HEK293T (cell line): ENCODE data around the gene MED15.
"Not testable (repeated sequence)": the region's sequence is repeated elsewhere in the genome, so short reads cannot be mapped to it uniquely, and the experiment has no call there.

Experiments
- CTCF ChIA-PET: fragments of 350-600 bp; formaldehyde crosslinking; extraction: SDS; loops from one replicate; lab custom pipeline; 2021; ENCODE audit warnings: antibody characterized with exemption, inconsistent platforms; lab: Yijun Ruan, JAX
- POLR2A ChIA-PET: fragments of 350-600 bp; formaldehyde crosslinking; extraction: SDS; loops from one replicate; lab custom pipeline; 2020; ENCODE audit warnings: antibody characterized with exemption, inconsistent platforms; lab: Yijun Ruan, JAX
- DNase-seq: peaks from one replicate; pipeline ENCODE4 v3.0.0; 2012; ENCODE audit warnings: mixed read lengths; ENCODE audit errors: extremely low spot score
- ARNT ChIP-seq: fragments of 450-650 bp; IDR thresholded peaks from 2 replicates; pipeline ENCODE4 v1.6.1; 2017; ENCODE audit warnings: mild to moderate bottlenecking
- BHLHE40 ChIP-seq: fragments of 450-650 bp; IDR thresholded peaks from 2 replicates; pipeline ENCODE4 v1.6.1; 2016; ENCODE audit warnings: mild to moderate bottlenecking, moderate library complexity, borderline replicate concordance
- CTBP1 ChIP-seq: fragments of 450-650 bp; IDR thresholded peaks from 2 replicates; pipeline ENCODE4 v1.6.1; 2016; ENCODE audit warnings: borderline replicate concordance
- ELF4 ChIP-seq: fragments of 450-650 bp; IDR thresholded peaks from 2 replicates; pipeline ENCODE4 v1.6.1; 2017; ENCODE audit warnings: antibody characterized with exemption
- FOXA1 ChIP-seq: fragments of 450-650 bp; IDR thresholded peaks from 2 replicates; pipeline ENCODE4 v1.6.1; 2016; ENCODE audit warnings: mild to moderate bottlenecking
- FOXK2 ChIP-seq: fragments of 450-650 bp; IDR thresholded peaks from 2 replicates; pipeline ENCODE4 v1.6.1; 2016; ENCODE audit warnings: mild to moderate bottlenecking
- FOXM1 ChIP-seq: fragments of 450-650 bp; IDR thresholded peaks from 2 replicates; pipeline ENCODE4 v1.6.1; 2017; ENCODE audit warnings: mild to moderate bottlenecking, borderline replicate concordance
- HDGF ChIP-seq: fragments of 450-650 bp; IDR thresholded peaks from 2 replicates; pipeline ENCODE4 v1.6.1; 2017; ENCODE audit warnings: antibody characterized with exemption, borderline replicate concordance
- L3MBTL2 ChIP-seq: fragments of 450-650 bp; conservative IDR thresholded peaks from 2 replicates; pipeline ENCODE4 v1.6.1; 2016; ENCODE audit warnings: mild to moderate bottlenecking
- LEF1 ChIP-seq: fragments of 450-650 bp; IDR thresholded peaks from 2 replicates; pipeline ENCODE4 v1.6.1; 2017; ENCODE audit warnings: mild to moderate bottlenecking, borderline replicate concordance
- NFRKB ChIP-seq: fragments of 450-650 bp; IDR thresholded peaks from 2 replicates; pipeline ENCODE4 v1.6.1; 2016; ENCODE audit warnings: mild to moderate bottlenecking, moderate library complexity
- PKNOX1 ChIP-seq: fragments of 450-650 bp; IDR thresholded peaks from 2 replicates; pipeline ENCODE4 v1.6.1; 2016
- SP1 ChIP-seq: fragments of 450-650 bp; IDR thresholded peaks from 2 replicates; pipeline ENCODE4 v1.6.1; 2017
- SUZ12 ChIP-seq: fragments of 450-650 bp; IDR thresholded peaks from 2 replicates; pipeline ENCODE4 v1.6.1; 2016; ENCODE audit warnings: mild to moderate bottlenecking
- TARDBP ChIP-seq: fragments of 450-650 bp; IDR thresholded peaks from 2 replicates; pipeline ENCODE4 v1.6.1; 2016
- ZNF384 ChIP-seq: fragments of 450-650 bp; IDR thresholded peaks from 2 replicates; pipeline ENCODE4 v1.6.1; 2016

Gene MED15

GRCh38 chr22:20469110-20469868 lies 38.1 kb upstream of the MED15 start:
- DNase-seq: no peak
- ChIA-PET CTCF (interaction anchor here (0.6 kb wide), 1 partner anchor 51 kb away, joined by 4 read pairs; no protein-coding TSS in a partner anchor), POLR2A (no interaction called here)
- TF ChIP-seq FOXA1 (no peak), BHLHE40 (no peak), SUZ12 (no peak), TARDBP (no peak)

GRCh38 chr22:20470525-20470924 lies 36.9 kb upstream of the MED15 start:
- DNase-seq, POLR2A ChIA-PET: not testable (repeated sequence)
- CTCF ChIA-PET: interaction anchor here (0.7 kb wide), 2 partner anchors 15 to 24 kb away, joined by 3 to 4 read pairs; no protein-coding TSS in a partner anchor

- POLR2A ChIA-PET: no interaction called here
- CTCF ChIA-PET: no interaction called here
- no peak for DNase-seq
- TF ChIP-seq HDGF: no peak
- no peak for TF ChIP-seq ARNT
- TF ChIP-seq ZNF384: no peak
- no peak for TF ChIP-seq SP1
- TF ChIP-seq SUZ12: no peak
- TF ChIP-seq NFRKB: no peak
- TF ChIP-seq LEF1: no peak
- no peak for TF ChIP-seq BHLHE40
- no peak for TF ChIP-seq FOXK2
- no peak for TF ChIP-seq FOXA1
- no peak for TF ChIP-seq L3MBTL2
Observed at GRCh38 chr22:20471126-20471833, 36.1 kb upstream of the MED15 start.

- no peak for TF ChIP-seq NFRKB
- no peak for TF ChIP-seq ELF4
- TF ChIP-seq FOXM1: no peak
- TF ChIP-seq HDGF: no peak
- TF ChIP-seq TARDBP: no peak
- no peak for TF ChIP-seq FOXA1
- no peak for TF ChIP-seq PKNOX1
- TF ChIP-seq FOXK2: no peak
- TF ChIP-seq BHLHE40: no peak
- no peak for TF ChIP-seq LEF1
- no peak for TF ChIP-seq L3MBTL2
- no peak for TF ChIP-seq SUZ12
- TF ChIP-seq ARNT: no peak
- no peak for TF ChIP-seq ZNF384
- ChIA-PET POLR2A (no interaction called here), CTCF (no interaction called here)
- DNase-seq: no peak
Observed at GRCh38 chr22:20472629-20473442, 34.6 kb upstream of the MED15 start.

GRCh38 chr22:20475115-20475436 lies 32.3 kb upstream of the MED15 start:
- ChIA-PET CTCF (no interaction called here), POLR2A (no interaction called here)
- DNase-seq: no peak
- TF ChIP-seq TARDBP: no peak
- no peak for TF ChIP-seq LEF1
- TF ChIP-seq FOXK2: no peak
- TF ChIP-seq CTBP1: no peak
- TF ChIP-seq PKNOX1: no peak
- TF ChIP-seq NFRKB: no peak
- TF ChIP-seq FOXM1: no peak
- no peak for TF ChIP-seq SUZ12
- no peak for TF ChIP-seq FOXA1
- no peak for TF ChIP-seq ZNF384
- no peak for TF ChIP-seq BHLHE40
- no peak for TF ChIP-seq L3MBTL2
- TF ChIP-seq ELF4: no peak
- no peak for TF ChIP-seq HDGF
- no peak for TF ChIP-seq ARNT
- no peak for TF ChIP-seq SP1

- DNase-seq, CTCF ChIA-PET, POLR2A ChIA-PET: not testable (repeated sequence)
Observed at GRCh38 chr22:20475569-20475968, 31.8 kb upstream of the MED15 start.

GRCh38 chr22:20478059-20478458 lies 29.4 kb upstream of the MED15 start:
- POLR2A ChIA-PET, CTCF ChIA-PET: not testable (repeated sequence)

More at GRCh38 chr22:20478059-20478458, 29.4 kb upstream of the MED15 start:
- not testable (repeated sequence) for DNase-seq
